Endodermal cell (in vitro differentiated cells): ENCODE results near the gene ANKUB1. TPM values are rescaled to one million over a fixed set of nuclear protein-coding genes. Genes with fewer than 3 reads are reported as not detected.
"Not testable (repeated sequence)": the region's sequence is repeated elsewhere in the genome, so short reads cannot be mapped to it uniquely, and the experiment has no call there.

Experiments
- DNase-seq: peaks from one replicate; pipeline ENCODE4 v3.0.0-alpha.2; 2017
- H3K27ac ChIP-seq: 2 replicates; pipeline ENCODE4 v1.5.1; 2013; ENCODE audit warnings: mild to moderate bottlenecking, low read depth, low read length, moderate library complexity
- H3K27me3 ChIP-seq: 2 replicates; pipeline ENCODE4 v1.6.1; 2013; ENCODE audit warnings: mild to moderate bottlenecking, low read length, moderate library complexity; ENCODE audit not compliant: insufficient read depth, control insufficient read depth, poor library complexity, severe bottlenecking
- H3K36me3 ChIP-seq: 2 replicates; pipeline ENCODE4 v1.7.0; 2013; ENCODE audit warnings: mild to moderate bottlenecking, low read length, moderate library complexity; ENCODE audit not compliant: control insufficient read depth, insufficient read depth
- H3K4me1 ChIP-seq: one replicate; pipeline ENCODE4 v1.7.0; 2013; ENCODE audit warnings: low read length; ENCODE audit not compliant: control insufficient read depth, insufficient read depth
- H3K4me3 ChIP-seq: 2 replicates; pipeline ENCODE4 v1.5.1; 2013; ENCODE audit warnings: mild to moderate bottlenecking, low read length, moderate library complexity
- H3K9ac ChIP-seq: 2 replicates; pipeline ENCODE4 v1.6.1; 2013; ENCODE audit warnings: mild to moderate bottlenecking, low read length, moderate library complexity; ENCODE audit not compliant: poor library complexity, severe bottlenecking; ENCODE audit errors: extremely low read depth
- H3K9me3 ChIP-seq: 2 replicates; pipeline ENCODE4 v1.6.1; 2013; ENCODE audit warnings: mild to moderate bottlenecking, low read length, moderate library complexity; ENCODE audit not compliant: control insufficient read depth
- H3K27ac Mint-ChIP-seq: 2 replicates; pipeline ENCODE4 v1.8.0; 2020; ENCODE audit warnings: mixed read lengths
- H3K27me3 Mint-ChIP-seq: 2 replicates; pipeline ENCODE4 v1.8.0; 2021; ENCODE audit warnings: mild to moderate bottlenecking, mixed read lengths; ENCODE audit not compliant: insufficient read depth
- H3K36me3 Mint-ChIP-seq: 2 replicates; pipeline ENCODE4 v1.8.0; 2020; ENCODE audit warnings: low read depth, mixed read lengths
- H3K4me1 Mint-ChIP-seq: 2 replicates; pipeline ENCODE4 v1.8.0; 2020; ENCODE audit warnings: mixed read lengths
- H3K4me3 Mint-ChIP-seq: 2 replicates; pipeline ENCODE4 v1.8.0; 2020; ENCODE audit warnings: mild to moderate bottlenecking, moderate library complexity, mixed read lengths
- H3K9me3 Mint-ChIP-seq: 2 replicates; pipeline ENCODE4 v1.8.0; 2020; ENCODE audit warnings: mild to moderate bottlenecking, mixed read lengths
- CTCF ChIP-seq: fragments of 200-600 bp; sonication (generic); conservative IDR thresholded peaks from 2 replicates; pipeline ENCODE4 v1.5.0; 2021; ENCODE audit warnings: antibody characterized with exemption, mild to moderate bottlenecking
- WGBS, 2 experiments: methylation state at CpG; one replicate each; pipeline versions ENCODE4 v1.1.5 to v1.1.7; 2013; ENCODE audit warnings: missing lambda C conversion rate in 2 of 2, mixed read lengths in 1 of 2; ENCODE audit not compliant: insufficient coverage in 1 of 2, insufficient read length in 1 of 2; 5-methylcytosine and 5-hydroxymethylcytosine counted together
- total RNA-seq, 2 donors: library from RNA; stranded (reverse); fragmentation: NEBNext Ultra II Directional in 1 of 2; extraction: Animal tissue kit (Norgen Biotek cat#: 25700) in 1 of 2; gene quantifications; 2 replicates in 1 of 2; 3 replicates in 1 of 2; pipeline ENCODE4 v1.2.1, GENCODE V29; 2021

Gene ANKUB1
- total RNA-seq, 2 donors from 2014 or later, result not detected

GRCh38 chr3:149830902-149831301, 38.5 kb upstream of the ANKUB1 start:
- no peaks in the 10 kb centered on the region for H3K27me3 ChIP-seq
- no peak overlapping the region for H3K4me3 Mint-ChIP-seq
- no peak overlapping the region for H3K27ac Mint-ChIP-seq
- no peak overlapping the region for H3K9ac ChIP-seq
- peaks cover 65% of the 10 kb centered on the region for H3K9me3 Mint-ChIP-seq
- no peak overlapping the region for H3K4me3 ChIP-seq
- no peaks in the 10 kb centered on the region for H3K27me3 Mint-ChIP-seq
- H3K36me3 ChIP-seq, result no peaks in the 10 kb centered on the region
- peaks cover 69% of the 10 kb centered on the region for H3K9me3 ChIP-seq
- TF ChIP-seq CTCF, result no peak
- peaks cover 2% of the 10 kb centered on the region for H3K4me1 Mint-ChIP-seq
- H3K36me3 Mint-ChIP-seq, result peaks cover 39% of the 10 kb centered on the region
- H3K27ac ChIP-seq, result no peak overlapping the region
- H3K4me1 ChIP-seq, result no peaks in the 10 kb centered on the region
- DNase-seq, result no peak
- 90 to 91% methylated on average over 2 of the region's 2 CpGs for WGBS, 2 experiments

GRCh38 chr3:149829631-149830030, 37.3 kb upstream of the ANKUB1 start:
- peaks cover 32% of the 10 kb centered on the region for H3K36me3 Mint-ChIP-seq

GRCh38 chr3:149828390-149828789, 36.0 kb upstream of the ANKUB1 start:
- H3K9me3 ChIP-seq, result peaks cover 50% of the 10 kb centered on the region
- no peak overlapping the region for H3K4me3 Mint-ChIP-seq
- WGBS, 2 experiments, result 75% methylated on average over 1 of the region's 1 CpG; no CpG with 5 or more reads in 1 of the 2 experiments
- H3K36me3 Mint-ChIP-seq, result peaks cover 25% of the 10 kb centered on the region
- no peak overlapping the region for H3K27ac Mint-ChIP-seq
- peaks cover 4% of the 10 kb centered on the region for H3K4me1 Mint-ChIP-seq
- H3K27me3 ChIP-seq, result no peaks in the 10 kb centered on the region
- no peak for TF ChIP-seq CTCF
- DNase-seq, result no peak
- H3K27ac ChIP-seq, result no peak overlapping the region
- no peaks in the 10 kb centered on the region for H3K36me3 ChIP-seq
- H3K4me1 ChIP-seq, result no peaks in the 10 kb centered on the region
- peaks cover 43% of the 10 kb centered on the region for H3K9me3 Mint-ChIP-seq
- H3K9ac ChIP-seq, result no peak overlapping the region
- H3K27me3 Mint-ChIP-seq, result no peaks in the 10 kb centered on the region
- H3K4me3 ChIP-seq, result no peak overlapping the region

More at GRCh38 chr3:149829631-149830030, 37.3 kb upstream of the ANKUB1 start:
- not testable (repeated sequence) for H3K4me1 Mint-ChIP-seq, H3K27me3 ChIP-seq, H3K27ac ChIP-seq, H3K36me3 ChIP-seq, H3K4me3 ChIP-seq, H3K9ac ChIP-seq, DNase-seq, H3K27me3 Mint-ChIP-seq, H3K4me3 Mint-ChIP-seq, H3K27ac Mint-ChIP-seq, H3K4me1 ChIP-seq
- WGBS, 2 experiments, result 95 to 100% methylated on average over 1 to 4 of the region's 4 CpGs
- H3K9me3 ChIP-seq, result peaks cover 58% of the 10 kb centered on the region
- peaks cover 54% of the 10 kb centered on the region for H3K9me3 Mint-ChIP-seq

DNA sequence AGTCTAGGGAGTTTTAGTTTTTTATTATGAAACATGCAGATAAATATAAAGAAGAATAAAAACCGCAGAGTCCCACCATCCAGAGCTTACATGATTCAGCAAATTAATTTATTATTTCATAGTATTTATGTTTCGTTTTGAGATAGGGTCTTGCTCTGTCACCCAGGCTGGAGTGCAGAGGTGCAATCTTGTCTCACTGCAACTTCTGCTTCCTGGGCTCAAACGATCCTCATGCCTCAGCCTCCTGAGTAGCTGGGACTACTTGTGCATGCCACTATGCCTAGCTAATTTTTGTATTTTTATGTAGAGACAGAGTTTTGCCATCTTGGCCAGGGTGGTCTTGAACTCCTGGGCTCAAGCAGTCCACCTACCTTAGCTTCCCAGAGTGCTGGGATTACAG, 34.3 kb upstream of the ANKUB1 start:
- Histone ChIP-seq H3K27me3 (no peaks in the 10 kb centered on the region), H3K36me3 (no peaks in the 10 kb centered on the region), H3K4me1 (no peaks in the 10 kb centered on the region), H3K9me3 (peaks cover 37% of the 10 kb centered on the region), H3K4me3 (no peak overlapping the region), H3K9ac (no peak overlapping the region), H3K27ac (no peak overlapping the region)
- 75 to 91% methylated on average over 1 to 2 of the region's 3 CpGs for WGBS, 2 experiments
- Mint-ChIP-seq H3K9me3 (peaks cover 32% of the 10 kb centered on the region), H3K4me3 (no peak overlapping the region), H3K27ac (no peak overlapping the region), H3K27me3 (no peaks in the 10 kb centered on the region), H3K36me3 (peaks cover 15% of the 10 kb centered on the region), H3K4me1 (peaks cover 4% of the 10 kb centered on the region)
- TF ChIP-seq CTCF, result no peak
- no peak for DNase-seq
